Neural cell (in vitro differentiated cells): ENCODE measurements around the gene ARHGAP29.

Experiments used
- EP300 ChIP-seq: fragments of 450-650 bp; conservative IDR thresholded peaks from 2 replicates; pipeline ENCODE4 v1.6.1; 2014; ENCODE audit warnings: antibody characterized with exemption, mild to moderate bottlenecking, moderate library complexity; ENCODE audit not compliant: poor library complexity, severe bottlenecking
- POLR2AphosphoS5 ChIP-seq: IDR thresholded peaks from 2 replicates; pipeline ENCODE4 v1.6.1; 2012
- TAF1 ChIP-seq: IDR thresholded peaks from 2 replicates; pipeline ENCODE4 v1.6.1; 2012; ENCODE audit warnings: low read depth
- TF ChIP-seq, protein P1 (sequence below): fragments of 450-650 bp; IDR thresholded peaks from 2 replicates; pipeline ENCODE4 v1.5.1; 2014; ENCODE audit warnings: antibody characterized with exemption, mild to moderate bottlenecking, moderate library complexity; ENCODE audit not compliant: poor library complexity, severe bottlenecking

DNA sequence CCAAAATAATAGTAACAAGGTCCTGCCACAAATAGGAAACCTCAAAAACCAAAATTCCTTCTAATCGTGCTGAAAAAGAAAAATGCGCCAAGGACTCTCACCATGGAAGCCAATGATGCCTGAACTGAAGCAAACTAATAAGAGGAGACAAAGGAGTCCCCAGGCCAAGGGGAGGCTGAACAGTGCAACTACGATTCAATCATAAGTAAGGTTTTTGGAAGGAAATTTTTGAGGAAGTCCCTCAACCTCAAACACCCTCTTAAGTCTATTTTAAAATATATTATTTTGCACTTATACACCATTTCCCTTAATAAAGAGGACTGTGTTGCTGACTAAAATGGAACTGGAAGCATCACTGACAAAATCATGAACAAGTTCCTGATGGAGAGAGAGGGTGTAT is 1.7 kb upstream of the ARHGAP29 start:
- TF ChIP-seq, protein P1, sequence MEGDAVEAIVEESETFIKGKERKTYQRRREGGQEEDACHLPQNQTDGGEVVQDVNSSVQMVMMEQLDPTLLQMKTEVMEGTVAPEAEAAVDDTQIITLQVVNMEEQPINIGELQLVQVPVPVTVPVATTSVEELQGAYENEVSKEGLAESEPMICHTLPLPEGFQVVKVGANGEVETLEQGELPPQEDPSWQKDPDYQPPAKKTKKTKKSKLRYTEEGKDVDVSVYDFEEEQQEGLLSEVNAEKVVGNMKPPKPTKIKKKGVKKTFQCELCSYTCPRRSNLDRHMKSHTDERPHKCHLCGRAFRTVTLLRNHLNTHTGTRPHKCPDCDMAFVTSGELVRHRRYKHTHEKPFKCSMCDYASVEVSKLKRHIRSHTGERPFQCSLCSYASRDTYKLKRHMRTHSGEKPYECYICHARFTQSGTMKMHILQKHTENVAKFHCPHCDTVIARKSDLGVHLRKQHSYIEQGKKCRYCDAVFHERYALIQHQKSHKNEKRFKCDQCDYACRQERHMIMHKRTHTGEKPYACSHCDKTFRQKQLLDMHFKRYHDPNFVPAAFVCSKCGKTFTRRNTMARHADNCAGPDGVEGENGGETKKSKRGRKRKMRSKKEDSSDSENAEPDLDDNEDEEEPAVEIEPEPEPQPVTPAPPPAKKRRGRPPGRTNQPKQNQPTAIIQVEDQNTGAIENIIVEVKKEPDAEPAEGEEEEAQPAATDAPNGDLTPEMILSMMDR, result no peak
- no peak for TF ChIP-seq POLR2AphosphoS5
- no peak for TF ChIP-seq TAF1
- no peak for TF ChIP-seq EP300
